IMR-90 (cell line): ENCODE results near the gene NOSTRIN. TPM values are rescaled to one million over a fixed set of nuclear protein-coding genes. Genes with fewer than 3 reads are reported as not detected.

Experiments
- ATAC-seq: fragments of 200-7000 bp; cut with Tn5 transposase; 2 replicates; pipeline ENCODE4 v1.9.1; 2020; ENCODE audit warnings: low read depth, mild to moderate bottlenecking, moderate library complexity
- BruUV-seq: library from RNA; stranded (reverse); fragments of 400-500 nt; replicated peaks from 2 replicates; lab custom pipeline; 2021; lab: Mats Ljungman, UMichigan
- CTCF ChIA-PET: fragments of 300-600 bp; formaldehyde crosslinking; extraction: SDS; loops from one replicate; lab custom pipeline; 2021; ENCODE audit warnings: antibody characterized with exemption; lab: Yijun Ruan, JAX
- POLR2A ChIA-PET: fragments of 300-600 bp; sonication (Branson Sonifier 250); formaldehyde crosslinking; loops from one replicate; lab custom pipeline; 2022; ENCODE audit warnings: antibody characterized with exemption; ENCODE audit not compliant: unreplicated experiment; lab: Charles Lee
- DNase-seq: peaks from one replicate; pipeline ENCODE4 v3.0.0; 2013
- H2AFZ ChIP-seq: replicated peaks from 2 replicates; pipeline ENCODE3; 2013; ENCODE audit warnings: low read length, mild to moderate bottlenecking; ENCODE audit not compliant: poor library complexity
- H2AK5ac ChIP-seq: 2 replicates; pipeline ENCODE4 v1.6.1; 2013; ENCODE audit warnings: low read depth, low read length, inconsistent platforms
- H2AK9ac ChIP-seq: replicated peaks from 2 replicates; pipeline ENCODE3; 2013; ENCODE audit warnings: mild to moderate bottlenecking, low read depth, low read length, moderate library complexity; ENCODE audit not compliant: poor library complexity
- H2BK120ac ChIP-seq: 2 replicates; pipeline ENCODE4 v1.6.1; 2013; ENCODE audit warnings: low read depth, low read length, inconsistent platforms
- H2BK15ac ChIP-seq: 3 replicates; pipeline ENCODE4 v1.6.1; 2013; ENCODE audit warnings: low read depth, low read length, inconsistent platforms
- H2BK20ac ChIP-seq: 2 replicates; pipeline ENCODE4 v1.6.1; 2013; ENCODE audit warnings: low read depth, mild to moderate bottlenecking, inconsistent platforms, low read length, moderate library complexity
- H2BK5ac ChIP-seq: 2 replicates; pipeline ENCODE4 v1.6.1; 2013; ENCODE audit warnings: mild to moderate bottlenecking, low read depth, low read length, inconsistent platforms; ENCODE audit not compliant: poor library complexity, severe bottlenecking
- H3K14ac ChIP-seq: replicated peaks from 2 replicates; pipeline ENCODE4 v1.6.1; 2013; ENCODE audit warnings: low read depth, low read length, inconsistent platforms
- H3K18ac ChIP-seq: 2 replicates; pipeline ENCODE4 v1.6.1; 2013; ENCODE audit warnings: low read depth, low read length, control low read depth
- H3K23ac ChIP-seq: 2 replicates; pipeline ENCODE4 v1.6.1; 2013; ENCODE audit warnings: low read depth, low read length, inconsistent platforms
- H3K27ac ChIP-seq: 2 replicates; pipeline ENCODE4 v1.5.1; 2013; ENCODE audit warnings: mild to moderate bottlenecking, control low read depth, low read length; ENCODE audit not compliant: insufficient read depth
- H3K27me3 ChIP-seq: 2 replicates; pipeline ENCODE4 v1.6.1; 2013; ENCODE audit warnings: low read length; ENCODE audit not compliant: control insufficient read depth, insufficient read depth
- H3K36me3 ChIP-seq: 2 replicates; pipeline ENCODE4 v1.6.1; 2013; ENCODE audit warnings: low read length, mixed read lengths; ENCODE audit not compliant: control insufficient read depth, insufficient read depth
- H3K4ac ChIP-seq: 2 replicates; pipeline ENCODE4 v1.6.1; 2013; ENCODE audit warnings: low read depth, low read length, inconsistent platforms
- H3K4me1 ChIP-seq: 2 replicates; pipeline ENCODE4 v1.6.1; 2013; ENCODE audit warnings: low read length, mixed read lengths; ENCODE audit not compliant: control insufficient read depth, insufficient read depth
- H3K4me2 ChIP-seq: 2 replicates; pipeline ENCODE4 v1.6.1; 2013; ENCODE audit warnings: low read depth, mild to moderate bottlenecking, control low read depth, low read length, moderate library complexity
- H3K4me3 ChIP-seq: 2 replicates; pipeline ENCODE4 v1.5.1; 2013; ENCODE audit warnings: low read depth, mild to moderate bottlenecking, control low read depth, low read length, moderate library complexity; ENCODE audit not compliant: insufficient read depth
- H3K56ac ChIP-seq: 2 replicates; pipeline ENCODE4 v1.6.1; 2013; ENCODE audit warnings: low read length, inconsistent platforms; ENCODE audit not compliant: insufficient read depth; ENCODE audit errors: extremely low read depth
- H3K79me1 ChIP-seq, 2 experiments: 2 replicates each; pipeline ENCODE4 v1.6.1; 2013; ENCODE audit warnings: low read length in 2 of 2, inconsistent platforms in 1 of 2, low read depth in 1 of 2
- H3K9ac ChIP-seq: 2 replicates; pipeline ENCODE4 v1.6.1; 2013; ENCODE audit warnings: low read depth, low read length, control low read depth
- H3K9me1 ChIP-seq: 2 replicates; pipeline ENCODE4 v1.6.1; 2013; ENCODE audit warnings: low read length, inconsistent platforms; ENCODE audit not compliant: insufficient read depth
- H3K9me3 ChIP-seq: 2 replicates; pipeline ENCODE4 v1.6.1; 2013; ENCODE audit warnings: low read length; ENCODE audit not compliant: control insufficient read depth, insufficient read depth
- H4K20me1 ChIP-seq: 2 replicates; pipeline ENCODE4 v1.6.1; 2013; ENCODE audit warnings: low read length, inconsistent platforms; ENCODE audit not compliant: insufficient read depth
- H4K5ac ChIP-seq: 2 replicates; pipeline ENCODE4 v1.6.1; 2013; ENCODE audit warnings: mild to moderate bottlenecking, low read depth, low read length, control low read depth
- H4K8ac ChIP-seq, 2 experiments: 2 replicates each; pipeline ENCODE4 v1.6.1; 2013; ENCODE audit warnings: low read depth in 2 of 2, low read length in 2 of 2, control low read depth in 1 of 2, inconsistent platforms in 1 of 2
- H4K91ac ChIP-seq: 2 replicates; pipeline ENCODE4 v1.6.1; 2013; ENCODE audit warnings: low read depth, low read length, inconsistent platforms; ENCODE audit not compliant: insufficient read depth
- CEBPB ChIP-seq: IDR thresholded peaks from 2 replicates; pipeline ENCODE4 v1.6.1; 2012; ENCODE audit warnings: low read depth, low read length, improper control_type of control experiment
- CHD1 ChIP-seq: IDR thresholded peaks from 2 replicates; pipeline ENCODE4 v1.6.1; 2012; ENCODE audit warnings: low read depth, low read length, improper control_type of control experiment
- FOS ChIP-seq: fragments of 150-350 bp; IDR thresholded peaks from 2 replicates; pipeline ENCODE4 v1.6.1; 2016; ENCODE audit warnings: low read depth, low read length
- MXI1 ChIP-seq: IDR thresholded peaks from 2 replicates; pipeline ENCODE4 v1.6.1; 2012; ENCODE audit warnings: low read depth, mild to moderate bottlenecking, low read length, moderate library complexity, borderline replicate concordance
- NFE2L2 ChIP-seq: fragments of 150-350 bp; IDR thresholded peaks from 2 replicates; pipeline ENCODE4 v1.6.1; 2016; ENCODE audit warnings: low read depth, mild to moderate bottlenecking, low read length
- POLR2A ChIP-seq: IDR thresholded peaks from 2 replicates; pipeline ENCODE4 v1.6.1; 2012; ENCODE audit warnings: mild to moderate bottlenecking, low read depth, low read length
- RCOR1 ChIP-seq: IDR thresholded peaks from 2 replicates; pipeline ENCODE4 v1.6.1; 2012; ENCODE audit warnings: mild to moderate bottlenecking, low read length, improper control_type of control experiment; ENCODE audit not compliant: insufficient replicate concordance
- RFX5 ChIP-seq: IDR thresholded peaks from 2 replicates; pipeline ENCODE4 v1.8.0; 2012; ENCODE audit warnings: low read depth, mild to moderate bottlenecking, low read length, moderate library complexity
- SMC3 ChIP-seq: fragments of 150-350 bp; IDR thresholded peaks from 2 replicates; pipeline ENCODE4 v1.6.1; 2016; ENCODE audit warnings: low read depth, mild to moderate bottlenecking, antibody characterized with exemption, low read length, moderate library complexity
- WGBS, 2 experiments: methylation state at CpG; one replicate each; pipeline versions ENCODE4 v1.1.5 to v1.1.7; 2013; ENCODE audit warnings: missing lambda C conversion rate in 2 of 2; ENCODE audit not compliant: insufficient read length in 1 of 2; ENCODE audit errors: extremely low coverage in 2 of 2; 5-methylcytosine and 5-hydroxymethylcytosine counted together
- dilution Hi-C: fragments of 300-500 bp; cut with HindIII; formaldehyde crosslinking; loops from one replicate; pipeline ENCODE4 v1.14.3; 2018; ENCODE audit warnings: low sequenced_read_pairs; ENCODE audit not compliant: unreplicated experiment
- in situ Hi-C: fragments of 300-500 bp; cut with MboI; formaldehyde crosslinking; loops from 3 replicates; pipeline ENCODE4 v1.14.3; 2019; ENCODE audit warnings: low sequenced_read_pairs, inconsistent platforms, mixed read lengths
- intact Hi-C: fragments of 100-400 bp; cut with micrococcal nuclease; formaldehyde crosslinking; loops from 2 replicates; pipeline ENCODE4 v1.10.0; 2022
- polyA plus RNA-seq, 3 experiments: library from polyadenylated mRNA; depleted of rRNA; stranded (reverse); fragments of >200 nt; gene quantifications; 2 replicates each; pipeline ENCODE4 v1.2.3, GENCODE V29; 2012; ENCODE audit warnings: low replicate concordance in 1 of 3
- total RNA-seq: library from RNA; depleted of rRNA; stranded (reverse); fragments of >200 nt; gene quantifications from 2 replicates; pipeline ENCODE4 v1.2.3, GENCODE V29; 2012
- TF ChIP-seq, protein P1 (sequence below): fragments of 150-350 bp; IDR thresholded peaks from 2 replicates; pipeline ENCODE4 v1.6.1; 2016; ENCODE audit warnings: low read depth, mild to moderate bottlenecking, low read length, moderate library complexity, borderline replicate concordance
- TF ChIP-seq, protein P2 (sequence below): conservative IDR thresholded peaks from 2 replicates; pipeline ENCODE4 v1.5.1; 2012; ENCODE audit warnings: mild to moderate bottlenecking, low read depth, low read length, improper control_type of control experiment
- TF ChIP-seq, protein P3 (sequence below): fragments of 150-350 bp; IDR thresholded peaks from 2 replicates; pipeline ENCODE4 v1.6.1; 2017; ENCODE audit warnings: mild to moderate bottlenecking, antibody characterized with exemption, low read length, low read depth

Gene NOSTRIN
- total and polyA plus RNA-seq, 2 of the 4 experiments (the other 2 are of a cell fraction): 0.15 to 0.18 TPM

DNA sequence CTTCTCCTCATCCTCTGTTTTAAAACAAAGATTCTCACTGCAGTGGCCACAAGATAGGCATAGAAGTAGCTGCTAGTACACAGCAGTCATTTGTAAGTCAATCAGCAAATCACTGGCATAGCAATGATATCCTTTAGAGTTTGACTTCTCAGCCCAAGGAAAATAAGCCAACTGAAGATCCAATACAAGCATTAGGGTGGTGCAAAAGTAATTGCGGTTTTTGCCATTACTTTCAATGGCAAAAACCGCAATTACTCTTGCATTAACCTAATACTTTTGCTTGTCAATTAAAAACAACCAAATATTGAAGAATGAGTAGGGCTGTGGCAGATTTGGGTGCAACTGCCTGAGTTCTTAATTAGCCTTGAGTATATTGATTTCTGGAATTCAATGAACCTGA lies 101.5 kb downstream of the NOSTRIN start:
- ATAC-seq (no peak), DNase-seq (no peak)
- Histone ChIP-seq H3K27me3 (peaks cover 4% of the 10 kb centered on the region; the same call in 1 of the 2 replicates), H2BK5ac (no peak overlapping the region), H3K9ac (no peak overlapping the region), H3K9me3 (no peaks in the 10 kb centered on the region), H4K20me1 (no peaks in the 10 kb centered on the region), H2AK9ac (no peak overlapping the region), H3K4me1 (no peaks in the 10 kb centered on the region), H2AK5ac (no peak overlapping the region), H3K27ac (no peak overlapping the region), H3K9me1 (no peaks in the 10 kb centered on the region; the same call in 1 of the 2 replicates), H3K14ac (no peak overlapping the region), H4K91ac (no peak overlapping the region), H2AFZ (no peak overlapping the region), H3K56ac (no peak overlapping the region), H4K5ac (no peak overlapping the region), H3K23ac (no peak overlapping the region), H2BK120ac (no peak overlapping the region), H3K4ac (no peak overlapping the region), H2BK15ac (no peak overlapping the region), H3K4me2 (no peak overlapping the region), H3K18ac (no peak overlapping the region), H3K4me3 (no peak overlapping the region), H3K79me1 (no peaks in the 10 kb centered on the region), H2BK20ac (no peak overlapping the region), H4K8ac (no peak overlapping the region), H3K36me3 (no peaks in the 10 kb centered on the region)
- dilution Hi-C loops: no loop called here
- in situ Hi-C loops: no loop called here
- POLR2A ChIA-PET: no interaction called here
- BruUV-seq: no TSS peak
- CTCF ChIA-PET: no interaction called here
- intact Hi-C loops: no loop called here
- no peak for TF ChIP-seq CHD1
- no peak for TF ChIP-seq POLR2A
- TF ChIP-seq, protein P1, sequence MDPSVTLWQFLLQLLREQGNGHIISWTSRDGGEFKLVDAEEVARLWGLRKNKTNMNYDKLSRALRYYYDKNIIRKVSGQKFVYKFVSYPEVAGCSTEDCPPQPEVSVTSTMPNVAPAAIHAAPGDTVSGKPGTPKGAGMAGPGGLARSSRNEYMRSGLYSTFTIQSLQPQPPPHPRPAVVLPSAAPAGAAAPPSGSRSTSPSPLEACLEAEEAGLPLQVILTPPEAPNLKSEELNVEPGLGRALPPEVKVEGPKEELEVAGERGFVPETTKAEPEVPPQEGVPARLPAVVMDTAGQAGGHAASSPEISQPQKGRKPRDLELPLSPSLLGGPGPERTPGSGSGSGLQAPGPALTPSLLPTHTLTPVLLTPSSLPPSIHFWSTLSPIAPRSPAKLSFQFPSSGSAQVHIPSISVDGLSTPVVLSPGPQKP: no peak
- no peak for TF ChIP-seq FOS
- no peak for TF ChIP-seq NFE2L2
- TF ChIP-seq, protein P2, sequence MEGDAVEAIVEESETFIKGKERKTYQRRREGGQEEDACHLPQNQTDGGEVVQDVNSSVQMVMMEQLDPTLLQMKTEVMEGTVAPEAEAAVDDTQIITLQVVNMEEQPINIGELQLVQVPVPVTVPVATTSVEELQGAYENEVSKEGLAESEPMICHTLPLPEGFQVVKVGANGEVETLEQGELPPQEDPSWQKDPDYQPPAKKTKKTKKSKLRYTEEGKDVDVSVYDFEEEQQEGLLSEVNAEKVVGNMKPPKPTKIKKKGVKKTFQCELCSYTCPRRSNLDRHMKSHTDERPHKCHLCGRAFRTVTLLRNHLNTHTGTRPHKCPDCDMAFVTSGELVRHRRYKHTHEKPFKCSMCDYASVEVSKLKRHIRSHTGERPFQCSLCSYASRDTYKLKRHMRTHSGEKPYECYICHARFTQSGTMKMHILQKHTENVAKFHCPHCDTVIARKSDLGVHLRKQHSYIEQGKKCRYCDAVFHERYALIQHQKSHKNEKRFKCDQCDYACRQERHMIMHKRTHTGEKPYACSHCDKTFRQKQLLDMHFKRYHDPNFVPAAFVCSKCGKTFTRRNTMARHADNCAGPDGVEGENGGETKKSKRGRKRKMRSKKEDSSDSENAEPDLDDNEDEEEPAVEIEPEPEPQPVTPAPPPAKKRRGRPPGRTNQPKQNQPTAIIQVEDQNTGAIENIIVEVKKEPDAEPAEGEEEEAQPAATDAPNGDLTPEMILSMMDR: no peak
- no peak for TF ChIP-seq SMC3
- TF ChIP-seq, protein P3, sequence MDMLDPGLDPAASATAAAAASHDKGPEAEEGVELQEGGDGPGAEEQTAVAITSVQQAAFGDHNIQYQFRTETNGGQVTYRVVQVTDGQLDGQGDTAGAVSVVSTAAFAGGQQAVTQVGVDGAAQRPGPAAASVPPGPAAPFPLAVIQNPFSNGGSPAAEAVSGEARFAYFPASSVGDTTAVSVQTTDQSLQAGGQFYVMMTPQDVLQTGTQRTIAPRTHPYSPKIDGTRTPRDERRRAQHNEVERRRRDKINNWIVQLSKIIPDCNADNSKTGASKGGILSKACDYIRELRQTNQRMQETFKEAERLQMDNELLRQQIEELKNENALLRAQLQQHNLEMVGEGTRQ: no peak
- no peak for TF ChIP-seq MXI1
- no peak for TF ChIP-seq CEBPB
- no peak for TF ChIP-seq RFX5
- no peak for TF ChIP-seq RCOR1
- no CpG with 5 or more reads among the region's 2 CpGs for WGBS, 2 experiments
